Measurements from ENCODE around the gene MAD1L1. TPM values are rescaled to one million over a fixed set of nuclear protein-coding genes. Genes with fewer than 3 reads are reported as not detected.

The MAD1L1 gene
- total and polyA plus RNA-seq, 2 donors (not counting 3 experiments of a cell fraction or from before 2014, with no cell fraction given): 34.1 to 42.3 TPM

- no peak overlapping the region for H2AFZ ChIP-seq (ENCODE audit: low read depth, low read length)
- ChIA-PET POLR2A (no interaction called here), CTCF (no interaction called here)
- BruUV-seq (replicated peaks): no TSS peak
- DNase-seq (ENCODE audit: low read depth, low spot score) (no peak), FAIRE-seq (no peak)
- intact Hi-C loops (cut with micrococcal nuclease) (no loop called here), dilution Hi-C loops (cut with MboI; ENCODE audit: extremely low pct_ligation_motif_present, low sequenced_read_pairs) (no loop called here)
- H3K9me1 ChIP-seq (replicated peaks; ENCODE audit: control insufficient read depth, extremely low read depth, insufficient read depth, low read length): no peaks in the 10 kb centered on the region
- no peak overlapping the region for H3K4me3 ChIP-seq (replicated peaks in 1 of 3; ENCODE audit: insufficient read depth in 1 of 3, low read depth in 1 of 3, low read length in 3 of 3)
- no peak overlapping the region for H3K27ac ChIP-seq (ENCODE audit: insufficient read depth, low read depth, low read length)
- no peaks in the 10 kb centered on the region for H4K20me1 ChIP-seq (replicated peaks; ENCODE audit: control insufficient read depth, extremely low read depth, insufficient read depth, low read length)
- no peaks in the 10 kb centered on the region for H3K27me3 ChIP-seq (ENCODE audit: control insufficient read depth in 2 of 2, insufficient read depth in 2 of 2, low read length in 2 of 2)
- no peak overlapping the region for H3K4me2 ChIP-seq (ENCODE audit: insufficient read depth, low read length)
- H3K4me1 ChIP-seq (ENCODE audit: control insufficient read depth, extremely low read depth, insufficient read depth, low read length): no peaks in the 10 kb centered on the region
- H3K79me2 ChIP-seq (ENCODE audit: control insufficient read depth, insufficient read depth, low read length): no peaks in the 10 kb centered on the region
- no peaks in the 10 kb centered on the region for H3K9me3 ChIP-seq (replicated peaks; ENCODE audit: control insufficient read depth, insufficient read depth, low read length)
- TF ChIP-seq GATA2 (IDR thresholded peaks at IDR 0.05; ENCODE audit: insufficient read depth, insufficient read length, low read depth, low read length): no peak
- no peak for TF ChIP-seq EZH2 (IDR thresholded peaks at IDR 0.05; ENCODE audit: borderline replicate concordance, low read depth, low read length, severe bottlenecking)
- no peak for TF ChIP-seq POLR2A (IDR thresholded peaks at IDR 0.05; ENCODE audit: low read depth, low read length)
- no peak for TF ChIP-seq CTCF (IDR thresholded peaks at IDR 0.05; ENCODE audit: extremely low read depth in 1 of 2, insufficient read depth in 1 of 2, low read depth in 1 of 2, low read length in 2 of 2)
- no peak for TF ChIP-seq JUN (IDR thresholded peaks at IDR 0.05; ENCODE audit: borderline replicate concordance, insufficient read depth, insufficient read length, low read depth)
- TF ChIP-seq MAX (IDR thresholded peaks at IDR 0.05; ENCODE audit: insufficient read depth, insufficient read length): no peak
- TF ChIP-seq MYC (IDR thresholded peaks at IDR 0.05; ENCODE audit: low read depth, low read length): no peak
- TF ChIP-seq FOS (IDR thresholded peaks at IDR 0.05; ENCODE audit: borderline replicate concordance, insufficient read depth, low read length): no peak
- TF ChIP-seq POLR2AphosphoS5 (IDR thresholded peaks at IDR 0.05; ENCODE audit: insufficient read depth, low read depth, low read length): no peak
- no peak overlapping the region for H3K9ac ChIP-seq (replicated peaks; ENCODE audit: extremely low read depth, insufficient read depth, low read length)
- H3K36me3 ChIP-seq (ENCODE audit: control insufficient read depth in 2 of 2, extremely low read depth in 1 of 2, insufficient read depth in 2 of 2, low read length in 2 of 2): no peaks in the 10 kb centered on the region
Measured at GRCh38 chr7:1849351-1850041, 383.2 kb downstream of the MAD1L1 start.
